ENCODE measurements around the gene TTPAL.

DNA sequence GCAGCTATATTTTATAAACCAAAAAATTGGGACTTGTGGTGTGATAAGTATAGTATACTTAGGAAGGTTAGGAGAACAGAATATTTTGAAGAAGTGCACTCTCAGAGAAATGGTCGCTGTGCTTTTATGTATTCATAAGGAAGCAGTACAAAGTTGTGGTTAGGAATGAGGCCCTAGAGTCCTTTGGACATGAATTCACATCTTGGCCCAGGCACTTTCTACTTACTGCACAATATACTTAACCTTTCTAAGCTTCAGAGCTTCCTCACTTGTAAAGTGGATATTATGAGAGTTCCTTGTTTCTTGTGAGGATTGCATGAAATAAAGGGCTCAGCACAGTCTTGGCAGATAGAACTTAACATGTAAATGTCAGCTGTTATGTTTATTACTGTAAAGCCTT, 67.2 kb downstream of the TTPAL start:
- TF ChIP-seq POLR2A (IDR thresholded peaks at IDR 0.05; ENCODE audit: low read length) (no peak), GATA1 (IDR thresholded peaks at IDR 0.05; ENCODE audit: low read depth, low read length) (no peak)

All from erythroblast (primary cell).